Ovary (tissue), 9 donors: ENCODE data around the gene TARS3. TPM values are rescaled to one million over a fixed set of nuclear protein-coding genes. Genes with fewer than 3 reads are reported as not detected.

Experiments used
- DNase-seq, 5 donors: peaks; one replicate each; pipeline ENCODE4 v3.0.0-alpha.2; 2019 to 2020
- H3K27ac ChIP-seq, 2 donors: fragments of 200-600 bp; one replicate each; pipeline versions ENCODE4 v1.5.1 to v1.8.0; 2019 to 2022
- H3K27me3 ChIP-seq: fragments of 200-600 bp; one replicate; pipeline ENCODE4 v1.8.0; 2022
- H3K36me3 ChIP-seq: fragments of 200-600 bp; sonication (generic); one replicate; pipeline ENCODE4 v1.5.1; 2019
- H3K4me1 ChIP-seq: one replicate; pipeline ENCODE4 v1.8.1; 2013; ENCODE audit warnings: mild to moderate bottlenecking, moderate library complexity; ENCODE audit not compliant: insufficient read depth
- H3K4me3 ChIP-seq: fragments of 200-600 bp; sonication (generic); one replicate; pipeline ENCODE4 v1.5.1; 2017
- H3K9me3 ChIP-seq, 2 donors: fragments of 200-600 bp in 1 of 2; sonication (generic) in 1 of 2; one replicate each; pipeline versions ENCODE4 v1.5.1 to v1.8.1; 2013 to 2019; ENCODE audit warnings: mild to moderate bottlenecking in 1 of 2, moderate library complexity in 1 of 2
- EP300 ChIP-seq: sonication (generic); formaldehyde crosslinking; IDR thresholded peaks from one replicate; pipeline ENCODE4 v1.6.1; 2017; ENCODE audit warnings: antibody characterized with exemption
- POLR2A ChIP-seq: fragments of 450-650 bp; IDR thresholded peaks from one replicate; pipeline ENCODE4 v1.6.1; 2017; ENCODE audit warnings: antibody characterized with exemption, mild to moderate bottlenecking, moderate library complexity
- WGBS, 3 donors: extraction: QIAGEN DNeasy Blood & Tissue Kit in 1 of 3; methylation state at CpG; one replicate each; pipeline versions ENCODE4 v1.1.5 to v1.1.7; 2013 to 2017; 5-methylcytosine and 5-hydroxymethylcytosine counted together
- intact Hi-C, 4 donors: fragments of 100-400 bp; cut with DNase I; formaldehyde crosslinking; loops; one replicate each; pipeline versions ENCODE4 v1.11.0 to v1.15.1; 2022 to 2023
- polyA plus RNA-seq, 2 donors: library from polyadenylated mRNA; stranded (reverse); fragments of 200-250 nt in 1 of 2; fragments of 350-450 nt in 1 of 2; fragmentation: Illumina TruSeq in 1 of 2; extraction: RNeasy Lipid Tissue Mini Kit (QIAGEN cat#74804) in 1 of 2; gene quantifications; one replicate each; pipeline ENCODE4 v1.2.3, GENCODE V29; 2013 to 2014
- total RNA-seq, 7 donors: library from RNA; depleted of rRNA in 2 of 7; stranded (reverse); fragments of >200 nt in 2 of 7; fragmentation: NEBNext Ultra II Directional in 3 of 7; extraction: Animal tissue kit (Norgen Biotek cat#: 25700) in 3 of 7; gene quantifications; one replicate each; pipeline versions ENCODE4 v1.1.0 to v1.2.4, GENCODE V29; 2016 to 2023
- TF ChIP-seq, protein P1 (sequence below), 3 donors: fragments of 450-650 bp in 2 of 3; fragments of 200-600 bp in 1 of 3; IDR thresholded peaks; one replicate each; pipeline versions ENCODE4 v1.5.1 to v1.8.0; 2016 to 2022; ENCODE audit warnings: antibody characterized with exemption in 3 of 3, mild to moderate bottlenecking in 1 of 3
- donor health status: DM: no; HTN: no; CAD: no; lungs with moderate emphysema.
- donor health status: DM: no; HTN: no; CAD: no.
- donor health status: Bipolar disorder and iron deficiency.
- donor health status: DM: yes; HTN: yes; CAD: no.
- donor health status: DM: no; HTN: no; CAD: no.
- donor health status: DM: yes; HTN: yes; CAD: no.

Gene TARS3
- total and polyA plus RNA-seq, 9 donors = 10.1 to 23.5 (median 15.3) TPM

DNA sequence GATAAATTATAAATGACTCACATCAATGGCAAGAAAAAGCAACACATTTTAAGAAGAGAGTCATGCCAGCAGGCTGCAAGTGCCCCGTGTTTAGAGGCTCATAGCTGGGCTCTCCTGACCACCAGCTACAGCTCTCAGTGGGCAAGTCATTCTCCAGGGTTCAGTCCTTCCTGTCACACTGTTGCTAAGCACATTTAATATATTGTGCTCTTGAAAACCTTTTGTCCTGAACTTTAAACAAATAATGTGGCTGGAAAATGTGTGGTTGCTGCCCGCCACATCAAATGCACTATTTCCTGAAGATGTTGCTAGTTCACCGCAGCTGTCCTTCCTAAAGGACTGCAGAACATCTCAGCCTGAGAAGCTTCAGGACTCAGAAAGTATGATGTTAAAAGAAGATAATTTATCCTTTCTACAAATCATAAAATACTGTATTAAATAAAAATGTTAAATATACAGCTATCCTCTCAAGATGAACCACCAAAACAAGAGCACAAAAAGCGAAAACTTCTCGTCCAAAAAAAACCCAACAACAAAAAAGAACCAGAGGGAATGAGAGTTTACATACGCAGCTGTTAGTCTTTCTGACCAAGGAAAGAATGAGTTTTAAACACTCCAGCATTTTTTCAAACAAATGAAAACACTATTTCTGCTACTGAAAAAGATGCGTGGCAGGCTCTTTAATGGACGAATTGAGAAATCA is 951 bp downstream of the TARS3 start:
- Histone ChIP-seq H3K27me3 (no peaks in the 10 kb centered on the region), H3K9me3 (no peaks in the 10 kb centered on the region), H3K4me1 (peaks cover 2% of the 10 kb centered on the region), H3K36me3 (no peaks in the 10 kb centered on the region), H3K27ac (peak overlapping the region in 1 of 2 donors; percentile 70), H3K4me3 (peak overlapping the region; percentile 97)
- TF ChIP-seq, protein P1, sequence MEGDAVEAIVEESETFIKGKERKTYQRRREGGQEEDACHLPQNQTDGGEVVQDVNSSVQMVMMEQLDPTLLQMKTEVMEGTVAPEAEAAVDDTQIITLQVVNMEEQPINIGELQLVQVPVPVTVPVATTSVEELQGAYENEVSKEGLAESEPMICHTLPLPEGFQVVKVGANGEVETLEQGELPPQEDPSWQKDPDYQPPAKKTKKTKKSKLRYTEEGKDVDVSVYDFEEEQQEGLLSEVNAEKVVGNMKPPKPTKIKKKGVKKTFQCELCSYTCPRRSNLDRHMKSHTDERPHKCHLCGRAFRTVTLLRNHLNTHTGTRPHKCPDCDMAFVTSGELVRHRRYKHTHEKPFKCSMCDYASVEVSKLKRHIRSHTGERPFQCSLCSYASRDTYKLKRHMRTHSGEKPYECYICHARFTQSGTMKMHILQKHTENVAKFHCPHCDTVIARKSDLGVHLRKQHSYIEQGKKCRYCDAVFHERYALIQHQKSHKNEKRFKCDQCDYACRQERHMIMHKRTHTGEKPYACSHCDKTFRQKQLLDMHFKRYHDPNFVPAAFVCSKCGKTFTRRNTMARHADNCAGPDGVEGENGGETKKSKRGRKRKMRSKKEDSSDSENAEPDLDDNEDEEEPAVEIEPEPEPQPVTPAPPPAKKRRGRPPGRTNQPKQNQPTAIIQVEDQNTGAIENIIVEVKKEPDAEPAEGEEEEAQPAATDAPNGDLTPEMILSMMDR (IDR thresholded peaks at IDR 0.05) = no peak
- no peak for TF ChIP-seq POLR2A
- TF ChIP-seq EP300 = no peak
- no peak for DNase-seq
- intact Hi-C loops = no loop called here
- 7 to 9% (median 9%) methylated on average over 8 of the region's 8 CpGs for WGBS, 3 donors

DNA sequence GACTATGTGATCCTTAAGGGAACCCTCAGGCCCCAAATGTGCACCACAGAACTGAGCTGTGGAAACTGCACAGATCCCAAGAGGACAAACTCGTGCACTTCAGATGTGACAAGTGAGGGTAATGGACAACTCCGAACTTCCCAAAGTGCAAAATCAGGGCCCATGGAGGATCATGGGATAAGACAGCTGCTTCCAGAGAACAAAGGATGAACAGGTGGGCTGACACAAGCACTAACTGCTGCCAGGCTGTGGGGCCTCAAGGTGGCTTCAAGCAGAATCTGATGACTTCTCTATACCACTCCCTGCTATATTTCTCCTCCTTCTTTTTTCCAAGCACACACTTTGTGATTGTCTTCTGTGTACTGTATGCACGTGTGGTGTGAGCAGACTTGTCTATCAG is 5.4 kb downstream of the TARS3 start:
- H3K27me3 ChIP-seq = no peaks in the 10 kb centered on the region
- peaks cover 2% of the 10 kb centered on the region for H3K4me1 ChIP-seq
- intact Hi-C loops = no loop called here
- WGBS, 3 donors = 85 to 92% (median 88%) methylated on average over 3 of the region's 3 CpGs
- no peak for DNase-seq
- H3K27ac ChIP-seq = no peak overlapping the region
- H3K36me3 ChIP-seq = no peaks in the 10 kb centered on the region
- no peaks in the 10 kb centered on the region for H3K9me3 ChIP-seq
- no peak overlapping the region for H3K4me3 ChIP-seq
- TF ChIP-seq EP300 (no peak), POLR2A (no peak)
- TF ChIP-seq, protein P1 (IDR thresholded peaks at IDR 0.05) = no peak

DNA sequence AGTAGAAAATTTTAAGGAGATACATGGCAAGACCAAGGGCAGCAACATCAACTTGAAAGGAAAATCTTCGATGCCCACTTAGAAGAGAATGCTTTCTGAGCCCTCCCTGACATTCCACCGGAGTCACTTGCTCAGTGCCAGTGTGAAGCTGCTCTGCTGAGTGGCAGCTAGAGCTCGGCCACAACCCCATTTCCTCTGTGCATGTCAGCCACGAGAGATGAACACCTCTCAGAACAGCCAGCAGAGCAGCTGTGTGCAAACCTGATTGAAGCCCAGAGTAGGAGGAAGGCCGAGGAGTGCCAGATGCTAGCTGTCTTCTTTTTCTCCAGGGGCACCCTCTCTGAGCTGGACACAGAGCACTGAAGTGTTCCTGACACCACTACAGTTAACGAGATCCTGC is 12.2 kb downstream of the TARS3 start:
- Histone ChIP-seq H3K36me3 (no peaks in the 10 kb centered on the region), H3K27me3 (no peaks in the 10 kb centered on the region), H3K27ac (no peak overlapping the region), H3K4me3 (no peak overlapping the region), H3K4me1 (no peaks in the 10 kb centered on the region), H3K9me3 (no peaks in the 10 kb centered on the region)
- no peak for DNase-seq
- intact Hi-C loops = no loop called here
- no peak for TF ChIP-seq POLR2A
- TF ChIP-seq, protein P1 (IDR thresholded peaks at IDR 0.05) = no peak
- no peak for TF ChIP-seq EP300
- 89 to 97% (median 89%) methylated on average over 6 of the region's 6 CpGs for WGBS, 3 donors

DNA sequence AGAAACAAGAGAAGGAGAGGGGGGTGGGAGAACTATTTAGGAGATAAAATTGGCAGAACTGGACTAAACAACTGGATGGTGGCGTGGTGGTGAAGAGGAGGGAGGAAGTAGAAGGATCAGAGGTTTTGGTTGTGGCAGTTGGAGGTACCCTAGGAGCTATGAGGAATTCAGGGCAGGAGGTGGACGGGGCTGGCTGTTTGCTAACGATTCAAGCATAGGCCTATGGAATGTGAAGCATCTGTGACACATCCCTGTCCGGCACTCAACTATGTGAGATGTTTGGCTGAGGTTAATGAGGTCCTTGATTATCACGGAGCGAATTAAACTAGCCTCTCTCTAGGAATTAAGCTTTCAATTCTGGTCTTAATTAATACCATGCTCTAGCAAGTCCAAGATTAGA is 13.5 kb downstream of the TARS3 start:
- intact Hi-C loops = no loop called here
- Histone ChIP-seq H3K9me3 (no peaks in the 10 kb centered on the region), H3K27ac (no peak overlapping the region), H3K4me1 (no peaks in the 10 kb centered on the region), H3K4me3 (no peak overlapping the region), H3K36me3 (no peaks in the 10 kb centered on the region), H3K27me3 (no peaks in the 10 kb centered on the region)
- TF ChIP-seq, protein P1 (IDR thresholded peaks at IDR 0.05) = no peak
- no peak for TF ChIP-seq POLR2A
- TF ChIP-seq EP300 = no peak
- no peak for DNase-seq
- WGBS, 3 donors = 58 to 64% (median 62%) methylated on average over 6 of the region's 6 CpGs
